WTC11 (cell line): ENCODE results near the gene OSM. TPM values are rescaled to one million over a fixed set of nuclear protein-coding genes. Genes with fewer than 3 reads are reported as not detected.

Experiments used
- ATAC-seq: fragments of 200-7000 bp; cut with Tn5 transposase; 2 replicates; pipeline ENCODE4 v1.10.0; 2021; ENCODE audit warnings: mild to moderate bottlenecking, moderate library complexity
- CTCF ChIA-PET: fragments of 300-600 bp; sonication (Branson Sonifier 250); formaldehyde crosslinking; loops from one replicate; lab custom pipeline; 2021; ENCODE audit warnings: antibody characterized with exemption; lab: Charles Lee
- POLR2A ChIA-PET: fragments of 350-600 bp; sonication (Branson Sonifier 250); formaldehyde crosslinking; loops from one replicate; lab custom pipeline; 2021; ENCODE audit warnings: antibody characterized with exemption; lab: Charles Lee
- DNase-seq: peaks from one replicate; pipeline ENCODE4 v3.0.0; 2021; ENCODE audit warnings: low spot score
- H3K27ac Mint-ChIP-seq: 2 replicates; pipeline ENCODE4 v1.8.0; 2021; ENCODE audit warnings: mixed read lengths
- H3K27me3 Mint-ChIP-seq: 2 replicates; pipeline ENCODE4 v1.8.0; 2021; ENCODE audit warnings: low read depth, mild to moderate bottlenecking, moderate library complexity, mixed read lengths
- H3K36me3 Mint-ChIP-seq: 2 replicates; pipeline ENCODE4 v1.8.0; 2021; ENCODE audit warnings: mixed read lengths
- H3K4me1 Mint-ChIP-seq: 2 replicates; pipeline ENCODE4 v1.8.0; 2022; ENCODE audit warnings: mixed read lengths
- H3K4me3 Mint-ChIP-seq: 2 replicates; pipeline ENCODE4 v1.8.0; 2021; ENCODE audit warnings: mild to moderate bottlenecking, moderate library complexity, mixed read lengths
- H3K9me3 Mint-ChIP-seq: 2 replicates; pipeline ENCODE4 v1.8.0; 2021; ENCODE audit warnings: mixed read lengths
- CREM ChIP-seq: sonication (generic); formaldehyde crosslinking; IDR thresholded peaks from 2 replicates; pipeline ENCODE4 v1.8.1; 2022; ENCODE audit warnings: mild to moderate bottlenecking, missing genetic modification reagents, moderate library complexity
- CTCF ChIP-seq: fragments of 200-600 bp; IDR thresholded peaks from 2 replicates; pipeline ENCODE4 v1.8.0; 2022; ENCODE audit warnings: antibody characterized with exemption
- ETV6 ChIP-seq: sonication (generic); formaldehyde crosslinking; IDR thresholded peaks from 2 replicates; pipeline ENCODE4 v1.8.1; 2022; ENCODE audit warnings: mild to moderate bottlenecking, missing genetic modification reagents
- FOXK1 ChIP-seq: sonication (generic); formaldehyde crosslinking; IDR thresholded peaks from 2 replicates; pipeline ENCODE4 v1.8.0; 2022; ENCODE audit warnings: mild to moderate bottlenecking, moderate library complexity, missing genetic modification reagents
- FOXP1 ChIP-seq: sonication (generic); formaldehyde crosslinking; IDR thresholded peaks from 2 replicates; pipeline ENCODE4 v1.8.0; 2022; ENCODE audit warnings: missing genetic modification reagents, mild to moderate bottlenecking, moderate library complexity, borderline replicate concordance
- IRF1 ChIP-seq: sonication (generic); formaldehyde crosslinking; IDR thresholded peaks from 2 replicates; pipeline ENCODE4 v1.8.0; 2023; ENCODE audit warnings: missing genetic modification reagents
- IRF2 ChIP-seq: sonication (generic); formaldehyde crosslinking; IDR thresholded peaks from 2 replicates; pipeline ENCODE4 v1.8.0; 2022; ENCODE audit warnings: low read depth, missing genetic modification reagents, borderline replicate concordance
- MAX ChIP-seq: sonication (generic); formaldehyde crosslinking; IDR thresholded peaks from 2 replicates; pipeline ENCODE4 v1.8.0; 2022; ENCODE audit warnings: mild to moderate bottlenecking, missing genetic modification reagents
- NR2C2 ChIP-seq: sonication (generic); formaldehyde crosslinking; IDR thresholded peaks from 2 replicates; pipeline ENCODE4 v1.8.0; 2022; ENCODE audit warnings: mild to moderate bottlenecking, missing genetic modification reagents
- OVOL2 ChIP-seq: fragments of 250-450 bp; sonication (Bioruptor Pico); IDR thresholded peaks from 2 replicates; pipeline ENCODE4 v1.9.0; 2021; ENCODE audit warnings: mild to moderate bottlenecking, borderline replicate concordance
- RORB ChIP-seq: fragments of 250-450 bp; sonication (Bioruptor Pico); IDR thresholded peaks from 2 replicates; pipeline ENCODE4 v1.9.0; 2021; ENCODE audit warnings: mild to moderate bottlenecking
- SMAD3 ChIP-seq: sonication (generic); formaldehyde crosslinking; IDR thresholded peaks from 2 replicates; pipeline ENCODE4 v1.8.0; 2022; ENCODE audit warnings: missing genetic modification reagents, mild to moderate bottlenecking, borderline replicate concordance
- TEAD1 ChIP-seq: sonication (generic); formaldehyde crosslinking; IDR thresholded peaks from 2 replicates; pipeline ENCODE4 v1.8.0; 2022; ENCODE audit warnings: mild to moderate bottlenecking, missing genetic modification reagents
- USF1 ChIP-seq: sonication (generic); formaldehyde crosslinking; IDR thresholded peaks from 2 replicates; pipeline ENCODE4 v1.8.0; 2022; ENCODE audit warnings: mild to moderate bottlenecking, missing genetic modification reagents
- ZBTB21 ChIP-seq: sonication (generic); formaldehyde crosslinking; IDR thresholded peaks from 2 replicates; pipeline ENCODE4 v1.8.1; 2023; ENCODE audit warnings: mild to moderate bottlenecking, missing genetic modification reagents, borderline replicate concordance
- ZBTB43 ChIP-seq: sonication (generic); formaldehyde crosslinking; IDR thresholded peaks from 2 replicates; pipeline ENCODE4 v1.8.1; 2023; ENCODE audit warnings: mild to moderate bottlenecking, missing genetic modification reagents
- ZNF512 ChIP-seq: sonication (generic); formaldehyde crosslinking; IDR thresholded peaks from 2 replicates; pipeline ENCODE4 v1.8.1; 2022; ENCODE audit warnings: missing genetic modification reagents, borderline replicate concordance
- ZSCAN18 ChIP-seq: fragments of 250-450 bp; sonication (Bioruptor Pico); IDR thresholded peaks from 2 replicates; pipeline ENCODE4 v2.1.2; 2022; ENCODE audit warnings: mild to moderate bottlenecking, moderate library complexity
- total RNA-seq: library from RNA; stranded (reverse); gene quantifications from 3 replicates; pipeline ENCODE4 v1.2.3, GENCODE V29; 2021

The OSM gene
- total RNA-seq, 1 experiment from 2014 or later = not detected

- ATAC-seq = peak; percentile 77
- no peaks in the 10 kb centered on the region for H3K9me3 Mint-ChIP-seq
- H3K4me3 Mint-ChIP-seq = no peak overlapping the region
- ChIA-PET POLR2A (interaction anchor here (0.6 to 1.8 kb wide), 3 partner anchors 25 to 162 kb away, joined by 4 to 5 read pairs (median 4); partner anchors contain the start of genes CASTOR1 and MTFP1), CTCF (interaction anchor here (0.5 to 3.5 kb wide), 27 partner anchors 7 to 258 kb away, joined by 3 to 48 read pairs (median 4); partner anchors contain the start of genes CASTOR1, CCDC157, RNF215 and SF3A1)
- H3K36me3 Mint-ChIP-seq = no peaks in the 10 kb centered on the region
- DNase-seq = peak; percentile 94
- H3K27ac Mint-ChIP-seq = no peak overlapping the region
- H3K4me1 Mint-ChIP-seq = peaks cover 7% of the 10 kb centered on the region
- peaks cover 7% of the 10 kb centered on the region for H3K27me3 Mint-ChIP-seq
- TF ChIP-seq CTCF (peak; percentile 99), FOXP1 (CRISPR knock-in tag) (0 out of 2 replicates have a peak, but pooled peaks have one; percentile 20), ZSCAN18 (CRISPR knock-in tag) (no peak), USF1 (CRISPR knock-in tag) (0 out of 2 replicates have a peak, but pooled peaks have one; percentile 33), SMAD3 (CRISPR knock-in tag) (no peak), TEAD1 (no peak), MAX (CRISPR knock-in tag) (peak; percentile 62)
These were observed 3.5 kb downstream of the OSM start for GRCh38 chr22:30262917-30263741.

- ATAC-seq (no peak), DNase-seq (no peak)
- Mint-ChIP-seq H3K27me3 (peaks cover 7% of the 10 kb centered on the region), H3K4me1 (peaks cover 13% of the 10 kb centered on the region), H3K9me3 (no peaks in the 10 kb centered on the region), H3K27ac (0 out of 2 replicates have a peak overlapping the region, but pooled peaks have one; percentile 66), H3K4me3 (no peak overlapping the region), H3K36me3 (no peaks in the 10 kb centered on the region)
- TF ChIP-seq CREM (CRISPR knock-in tag) (no peak), ZBTB21 (CRISPR knock-in tag) (no peak), IRF2 (CRISPR knock-in tag) (no peak), ZNF512 (CRISPR knock-in tag) (no peak), FOXK1 (CRISPR knock-in tag) (no peak), ETV6 (no peak), NR2C2 (CRISPR knock-in tag) (no peak), IRF1 (CRISPR knock-in tag) (no peak), OVOL2 (CRISPR knock-in tag) (no peak), ZBTB43 (CRISPR knock-in tag) (no peak), RORB (CRISPR knock-in tag) (no peak)
- POLR2A ChIA-PET = no interaction called here
- CTCF ChIA-PET = interaction anchor here (3.5 kb wide), 1 partner anchor 26 kb away, joined by 48 read pairs; no protein-coding TSS in a partner anchor
These were observed 4.5 kb downstream of the OSM start for GRCh38 chr22:30262112-30262511.
